Left colon (tissue), 2 donors: ENCODE results near the gene ARMC9. TPM values are rescaled to one million over a fixed set of nuclear protein-coding genes. Genes with fewer than 3 reads are reported as not detected.
"Not testable (repeated sequence)": the region's sequence is repeated elsewhere in the genome, so short reads cannot be mapped to it uniquely, and the experiment has no call there.

ENCODE experiments used
- ATAC-seq: fragments of 200-7000 bp; cut with Tn5 transposase; one replicate; pipeline ENCODE4 v1.9.1; 2020; ENCODE audit warnings: mild to moderate bottlenecking, moderate library complexity
- DNase-seq, 2 donors: peaks; one replicate each; pipeline ENCODE4 v3.0.0-alpha.2; 2020
- intact Hi-C, 2 donors: fragments of 100-400 bp; cut with DNase I in 1 of 2; cut with micrococcal nuclease in 1 of 2; formaldehyde crosslinking; loops; one replicate each; pipeline versions ENCODE4 v1.11.2 to v1.14.0; 2022; cut with DNase I, micrococcal nuclease
- microRNA-seq, 2 donors: library from miRNA; unstranded; fragments of <30 nt; microRNA quantifications; one replicate each; pipeline versions ENCODE4 v1.1.0 to v1.2.0, GENCODE V29; 2020
- total RNA-seq, 2 donors: library from RNA; stranded (reverse); fragmentation: NEBNext Ultra II Directional; extraction: Animal tissue kit (Norgen Biotek cat#: 25700); gene quantifications; one replicate each; pipeline ENCODE4 v1.2.1, GENCODE V29; 2021
- donor health status: DM: no; HTN: no; CAD: no.
- donor health status: DM: yes; HTN: yes; CAD: no.

ARMC9 gene
- total RNA-seq, 2 donors from 2014 or later = 9.4 to 13.6 TPM

DNA sequence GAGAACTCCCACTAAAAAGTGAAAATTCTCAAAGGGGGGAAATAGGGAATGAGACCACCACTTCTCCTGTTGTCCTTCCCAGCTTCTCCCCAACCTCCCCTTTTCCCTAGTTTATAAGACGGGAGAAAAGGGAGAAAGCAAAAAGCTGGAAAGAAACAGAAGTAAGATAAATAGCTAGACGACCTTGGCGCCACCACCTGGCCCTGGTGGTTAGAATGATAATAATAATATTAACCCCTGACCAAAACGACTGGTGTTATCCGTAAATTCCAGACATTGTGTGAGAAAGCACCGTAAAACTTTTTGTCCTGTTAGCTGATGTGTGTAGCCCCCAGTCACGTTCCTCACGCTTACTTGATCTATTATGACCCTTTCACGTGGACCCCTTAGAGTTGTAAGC is 209.9 kb downstream of the ARMC9 start:
- intact Hi-C loops, ATAC-seq, DNase-seq: not testable (repeated sequence)

DNA sequence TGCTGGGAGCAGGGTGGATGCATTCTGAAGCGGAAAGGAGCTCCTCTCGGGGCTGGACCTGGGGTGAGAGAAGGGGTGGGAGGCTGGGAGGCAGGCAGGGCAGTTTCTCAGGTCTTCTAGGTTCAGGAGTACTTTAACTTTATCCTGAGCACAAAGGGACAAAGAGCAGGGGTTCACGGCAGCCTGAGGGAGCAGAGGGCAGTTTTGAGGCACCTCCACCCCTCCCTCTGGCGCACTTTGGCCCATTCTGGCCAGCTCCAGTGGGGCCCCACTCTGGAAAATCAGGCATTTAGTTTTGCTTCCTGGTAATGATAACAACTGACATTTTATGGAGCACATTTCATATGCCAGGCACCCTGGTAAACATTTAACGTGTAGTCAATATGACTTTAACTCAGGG is 211.3 kb downstream of the ARMC9 start:
- ATAC-seq (peak; percentile 54), DNase-seq (peak; percentile 56 to 80)
- intact Hi-C loops = loop anchor here in 1 of 2 donors (5.0 kb wide), 2 partner anchors 182 to 307 kb away; no protein-coding TSS in a partner anchor

DNA sequence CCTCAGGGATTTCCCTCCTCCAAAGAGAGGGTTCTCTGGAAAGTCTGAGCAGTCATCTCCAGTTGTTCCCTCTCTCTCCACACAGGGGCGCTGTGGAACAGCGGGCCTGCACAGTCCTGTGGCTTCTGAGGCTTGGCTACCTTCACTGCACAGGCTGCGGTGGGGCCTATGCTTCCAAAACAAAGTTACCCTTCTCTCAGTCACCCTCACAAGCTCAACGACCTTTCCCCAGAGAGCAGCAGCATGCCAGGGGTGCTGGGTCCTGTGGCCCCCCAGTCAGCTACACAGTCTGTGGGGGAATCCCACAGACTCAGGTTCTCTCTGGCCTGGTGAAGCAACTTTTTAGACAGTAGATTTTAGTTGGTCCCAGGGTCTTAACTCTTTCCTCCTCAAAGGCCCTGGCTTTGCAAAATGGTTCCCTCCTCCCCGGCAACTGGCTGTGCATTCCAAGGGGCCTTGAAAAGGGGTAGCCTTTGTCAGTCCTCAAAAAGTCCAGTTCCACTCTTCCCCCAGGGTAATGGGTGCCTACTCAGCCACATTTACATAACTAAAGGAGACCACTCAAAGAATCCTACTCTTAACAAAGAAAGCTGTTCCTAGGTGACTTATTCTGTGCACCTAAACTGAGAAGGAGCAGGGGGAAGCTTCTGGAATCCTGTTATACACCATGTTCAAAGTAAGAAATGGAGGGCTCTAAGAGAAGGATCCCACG is 212.0 kb downstream of the ARMC9 start:
- ATAC-seq (no peak), DNase-seq (no peak)
- intact Hi-C loops = loop anchor here in 1 of 2 donors (5.0 kb wide), 2 partner anchors 183 to 308 kb away; no protein-coding TSS in a partner anchor

DNA sequence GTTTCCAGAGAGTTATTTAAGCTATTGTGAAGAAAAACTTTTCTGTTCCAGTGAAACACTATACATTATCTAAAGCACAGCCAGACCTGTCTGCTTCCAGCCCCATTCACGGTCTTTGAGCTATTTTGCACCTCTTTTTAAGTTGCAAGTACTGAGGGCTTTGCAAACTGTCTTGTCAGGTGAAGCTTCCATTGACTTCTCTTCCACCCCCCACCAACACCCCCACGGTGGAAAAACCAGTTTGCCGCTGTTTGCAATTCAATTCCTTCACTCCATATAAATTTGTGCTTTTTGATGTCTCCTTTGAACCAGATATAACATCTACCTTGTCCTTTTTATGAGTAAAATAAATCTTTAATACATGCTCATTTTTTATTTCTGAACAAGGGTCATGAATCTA is 212.8 kb downstream of the ARMC9 start:
- intact Hi-C loops = loop anchor here in 1 of 2 donors (5.0 kb wide), 2 partner anchors 184 to 309 kb away; no protein-coding TSS in a partner anchor
- DNase-seq (no peak), ATAC-seq (no peak)

DNA sequence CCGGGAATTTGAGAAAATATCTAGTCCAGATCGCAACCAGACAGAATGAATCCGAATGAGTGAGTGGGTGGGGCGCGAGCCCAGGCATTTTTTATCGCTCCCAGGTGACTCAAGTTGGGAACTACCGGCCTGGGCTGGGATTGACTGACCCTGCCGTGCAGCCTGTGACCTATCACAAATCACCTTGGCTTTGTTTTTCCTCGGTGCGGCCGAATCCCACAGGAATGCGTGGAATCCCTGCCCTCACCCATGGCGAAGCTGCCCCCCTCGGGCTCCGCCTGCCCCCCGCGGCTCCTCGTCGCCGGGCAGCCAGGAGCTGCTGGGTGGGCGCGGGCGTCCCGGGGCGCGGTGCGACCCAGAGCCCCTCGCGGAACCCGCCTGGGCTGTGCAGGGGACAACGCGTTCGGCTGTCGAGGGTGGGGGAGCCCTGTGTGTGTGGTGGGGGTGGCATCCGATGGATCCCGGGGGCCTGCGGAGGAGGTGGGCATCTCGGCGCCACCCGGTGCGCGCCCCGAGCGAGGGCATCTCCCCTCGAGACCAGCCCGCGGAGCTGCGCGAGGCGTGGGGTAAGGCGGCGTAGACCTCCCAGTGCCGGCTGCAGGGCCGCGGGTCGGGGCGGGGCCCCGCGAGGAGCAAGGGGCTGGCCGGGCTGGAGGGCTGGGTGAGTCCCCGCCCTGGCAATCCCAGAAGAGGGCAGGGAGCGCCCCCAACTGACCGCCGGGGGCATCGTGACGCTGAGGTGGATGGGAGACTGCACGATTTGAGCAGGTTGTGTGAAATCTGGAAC is 213.6 kb downstream of the ARMC9 start:
- DNase-seq (peak; percentile 90 to 92), ATAC-seq (peak; percentile 72)
- intact Hi-C loops = loop anchor here in 1 of 2 donors (5.0 kb wide), 2 partner anchors 185 to 310 kb away; no protein-coding TSS in a partner anchor

DNA sequence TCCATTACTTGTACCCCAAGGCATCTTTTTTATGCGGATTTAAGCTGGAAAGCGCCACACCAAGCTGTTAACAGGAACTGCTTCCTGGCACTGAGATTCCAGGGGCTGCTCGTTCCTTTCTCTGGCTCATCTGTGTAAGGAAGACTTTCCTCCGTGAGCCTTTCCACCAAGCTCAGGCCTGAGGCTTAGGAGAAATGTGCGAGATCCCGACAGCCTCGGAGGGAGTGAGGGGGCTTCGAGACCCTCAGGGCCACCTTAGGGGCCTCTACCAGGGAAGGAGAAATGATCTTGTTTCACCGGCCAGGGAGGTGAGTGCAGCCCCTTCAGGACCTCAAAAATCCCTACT is 214.2 kb downstream of the ARMC9 start:
- no peak for DNase-seq
- ATAC-seq = no peak
- intact Hi-C loops = loop anchor here in 1 of 2 donors (5.0 kb wide), 2 partner anchors 185 to 310 kb away; no protein-coding TSS in a partner anchor

DNA sequence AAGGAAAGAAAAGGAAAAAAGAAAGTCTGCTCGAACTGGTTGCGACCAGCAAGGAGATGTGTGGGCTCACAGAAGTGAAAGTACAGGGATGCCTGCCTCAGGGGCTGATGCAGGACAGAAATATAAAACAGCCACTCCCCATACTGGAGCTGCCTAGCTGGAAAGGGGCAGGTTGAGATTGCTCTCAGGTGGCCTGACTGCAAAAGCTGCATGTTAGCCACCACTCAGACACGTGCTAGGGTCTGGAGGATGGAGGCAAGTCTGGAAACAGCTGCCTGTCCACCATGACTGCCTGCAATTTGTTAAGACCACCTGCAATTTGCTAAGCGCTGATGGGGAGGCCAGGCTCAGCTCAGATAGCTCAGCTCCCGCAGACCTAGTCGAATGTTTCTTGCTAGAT is 215.0 kb downstream of the ARMC9 start:
- peak; percentile 39 for ATAC-seq
- peak in 1 of 2 donors; percentile 62 for DNase-seq
- intact Hi-C loops = loop anchor here in 1 of 2 donors (5.0 kb wide), 2 partner anchors 186 to 311 kb away; no protein-coding TSS in a partner anchor

DNA sequence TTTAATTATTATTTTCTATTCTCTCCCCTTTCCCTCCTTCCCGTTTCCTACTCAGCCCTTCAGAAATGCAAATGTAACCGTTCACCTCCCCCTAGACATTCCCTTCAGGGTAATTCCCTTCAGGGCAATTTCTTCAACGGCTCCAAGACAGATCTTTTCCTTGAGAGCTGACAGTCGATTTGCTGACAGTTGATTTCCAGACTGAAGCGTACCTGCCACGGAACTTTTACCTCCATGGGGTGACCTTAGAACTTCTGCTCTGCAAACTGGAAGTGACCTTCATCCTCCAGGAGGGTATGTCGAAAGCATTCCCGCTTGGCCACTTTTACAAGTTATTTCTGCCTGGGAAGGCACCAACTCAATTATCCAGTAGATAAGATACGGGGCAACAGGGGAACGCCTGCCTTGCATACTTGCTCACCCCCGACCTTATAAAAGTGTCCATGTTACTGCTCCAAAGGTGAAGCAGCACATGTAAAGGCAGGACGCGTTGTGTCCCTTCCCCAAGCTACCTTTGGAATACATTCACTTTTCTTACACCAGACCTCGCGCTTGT is 215.6 kb downstream of the ARMC9 start:
- DNase-seq (peak; percentile 34 to 76), ATAC-seq (peak; percentile 63)
- intact Hi-C loops = loop anchor here in 1 of 2 donors (5.0 kb wide), 2 partner anchors 187 to 312 kb away; no protein-coding TSS in a partner anchor

DNA sequence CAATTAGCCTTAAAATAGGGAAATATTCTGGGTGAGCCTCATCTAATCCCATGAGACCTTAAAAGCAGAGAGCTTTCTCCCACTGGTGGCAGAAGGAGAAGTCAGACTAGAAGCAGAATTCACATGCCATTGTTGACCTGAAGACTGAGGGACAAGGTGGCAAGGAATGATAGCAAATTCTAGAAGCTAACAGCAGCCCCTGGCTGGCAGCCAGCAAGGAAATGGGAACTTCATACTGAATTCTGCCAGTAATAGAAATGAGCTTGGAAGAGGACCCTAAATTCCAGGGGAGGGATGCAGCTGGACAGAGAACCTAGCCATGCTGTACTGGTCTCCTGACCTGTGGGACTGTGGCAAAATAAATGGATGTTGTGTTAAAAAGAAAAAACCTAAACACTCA is 216.6 kb downstream of the ARMC9 start:
- DNase-seq = peak in 1 of 2 donors; percentile 67
- intact Hi-C loops = no loop called here

DNA sequence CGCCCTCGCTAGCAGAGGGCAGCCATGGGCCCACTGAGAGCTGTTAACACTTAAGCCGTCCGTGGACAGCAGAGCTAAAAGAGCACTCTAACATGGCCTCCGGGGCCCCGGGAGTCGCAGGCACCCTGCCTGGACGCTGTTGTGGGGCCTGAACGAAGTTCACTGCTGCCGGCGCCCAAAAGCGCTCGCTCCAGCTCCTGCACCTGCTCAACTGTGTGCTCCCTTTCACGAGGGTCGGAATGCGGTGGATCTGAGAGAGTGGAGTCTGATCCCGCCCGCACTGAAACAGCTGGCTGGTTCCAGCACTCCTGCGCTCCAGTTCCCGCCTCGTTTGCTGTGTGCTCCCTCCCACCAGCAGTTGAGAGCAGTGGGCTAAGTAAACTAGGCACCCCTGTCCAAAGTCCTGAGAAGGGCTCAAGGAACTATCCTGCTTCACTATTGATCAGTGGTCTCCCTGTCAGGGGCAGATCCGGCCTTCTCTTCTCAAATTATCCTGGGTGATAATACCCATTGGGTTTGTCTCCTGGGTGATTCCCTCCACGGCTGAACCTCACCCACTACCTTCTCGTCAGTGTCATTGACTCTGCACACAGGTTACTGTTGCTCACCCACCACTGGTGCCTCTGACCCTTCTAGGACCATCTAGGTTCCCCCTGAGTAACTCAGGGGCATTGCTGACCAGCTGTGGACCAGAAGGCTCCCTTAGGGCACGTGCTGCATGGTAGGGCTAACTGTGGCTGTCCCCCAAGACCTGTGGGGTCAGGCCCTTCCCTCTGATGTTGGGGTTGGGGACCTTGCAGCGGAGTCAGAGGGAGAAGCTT is 220.6 kb downstream of the ARMC9 start:
- no peak for DNase-seq
- intact Hi-C loops = no loop called here
- no peak for ATAC-seq

More for the DNA sequence above, 216.6 kb downstream of the ARMC9 start:
- no peak for ATAC-seq

DNA sequence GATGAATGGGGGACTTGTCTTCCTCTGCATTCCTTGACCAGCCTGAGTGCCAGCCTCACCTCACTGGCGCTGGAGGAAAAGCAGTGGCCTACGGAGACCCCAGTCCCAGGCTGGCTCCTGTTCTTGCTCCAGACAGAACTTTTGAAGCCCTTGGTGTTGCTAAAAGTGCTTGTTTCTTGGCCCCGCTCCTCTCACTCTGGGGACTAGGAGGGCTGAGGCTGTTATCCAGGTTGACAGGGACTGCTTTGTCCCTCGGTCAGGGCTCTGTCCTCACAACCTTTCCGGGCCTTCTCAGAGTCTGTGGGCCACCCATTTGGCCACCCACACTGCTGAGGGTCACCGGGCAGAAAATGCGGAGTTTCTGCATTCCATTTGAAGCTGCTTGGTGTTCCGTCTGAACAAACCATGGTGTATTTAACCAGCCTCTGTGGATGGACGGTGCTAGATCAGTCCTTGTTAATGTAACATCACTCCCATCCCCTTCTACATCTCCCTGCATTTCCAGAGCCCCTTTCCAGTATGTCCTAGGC is 222.7 kb downstream of the ARMC9 start:
- ATAC-seq (no peak), DNase-seq (no peak)
- intact Hi-C loops = no loop called here

DNA sequence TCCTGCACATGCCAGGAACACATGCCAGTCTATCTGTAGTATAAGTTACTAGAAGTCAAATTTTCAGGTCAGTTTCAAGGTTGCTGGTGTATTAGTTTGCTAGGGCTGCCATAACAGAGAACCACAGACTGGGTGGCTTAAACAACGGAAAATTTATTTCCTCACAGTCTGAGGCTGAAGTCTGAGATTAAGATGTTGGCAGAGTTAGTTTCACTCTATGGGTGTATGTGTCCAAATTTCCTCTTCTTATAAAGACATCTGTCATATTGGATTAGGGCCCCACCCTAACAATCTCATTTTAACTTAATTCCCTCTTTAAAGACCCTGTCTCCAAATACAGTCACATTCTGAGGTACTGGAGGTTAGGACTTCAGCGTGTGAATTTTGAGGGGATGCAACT is 223.6 kb downstream of the ARMC9 start:
- no peak for ATAC-seq
- intact Hi-C loops = no loop called here
- DNase-seq = no peak

DNA sequence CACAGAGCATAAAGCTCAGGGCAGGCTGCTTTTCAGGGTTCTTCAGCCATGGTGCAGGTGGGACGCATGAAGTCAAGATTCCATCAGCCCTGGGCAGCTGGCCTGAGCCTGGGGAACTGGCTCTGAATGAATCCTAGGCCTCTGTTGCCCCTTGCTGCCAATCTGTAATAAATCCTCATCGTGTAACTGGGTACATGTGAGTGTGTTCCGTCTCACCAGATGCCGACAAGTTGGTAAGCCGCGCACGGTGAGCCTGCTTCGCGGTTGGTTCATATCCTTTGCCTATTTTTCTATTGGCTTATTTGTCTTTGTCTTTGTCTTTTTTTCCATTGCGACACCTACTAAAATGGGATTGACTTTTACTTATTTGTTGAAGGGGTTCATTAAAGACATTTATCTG is 224.7 kb downstream of the ARMC9 start:
- intact Hi-C loops = no loop called here
- no peak for DNase-seq
- no peak for ATAC-seq

Small RNAs within 50 kb of the gene (microRNA-seq; reads per million reads assigned to microRNA genes)
- gene MIR4777 = 0 reads per million in 2 donors

Other genes starting within 250 kb of the ARMC9 start
- not detected for gene SPATA3, start 202.5 kb upstream of the ARMC9 start, total RNA-seq
- gene C2orf72, start 161.1 kb upstream of the ARMC9 start, total RNA-seq = 10 to 100 TPM; 42.6 to 54.8 TPM
- 10 to 100 TPM; 81.3 to 91.0 TPM for gene PSMD1, start 141.8 kb upstream of the ARMC9 start, total RNA-seq
- under 1 TPM; 0.12 to 0.22 TPM for gene HTR2B, start 73.6 kb upstream of the ARMC9 start, total RNA-seq
- 100 to 1,000 TPM; 110 to 461 TPM for gene B3GNT7, start 197.1 kb downstream of the ARMC9 start, total RNA-seq